H9 (cell line): ENCODE data around the gene PNPLA6. TPM values are rescaled to one million over a fixed set of nuclear protein-coding genes. Genes with fewer than 3 reads are reported as not detected.
A peak's percentile ranks its signal among the peaks of the same experiment; 100 is the strongest.

Experiments
- DNase-seq: peaks from one replicate; pipeline ENCODE4 v3.0.0-alpha.2; 2017
- H2AFZ ChIP-seq: one replicate; pipeline ENCODE4 v1.6.1; 2013; ENCODE audit warnings: mild to moderate bottlenecking, low read length, control low read depth, moderate library complexity
- H2AK5ac ChIP-seq: 2 replicates; pipeline ENCODE4 v1.6.1; 2013; ENCODE audit warnings: low read length, control low read depth, mixed read lengths; ENCODE audit not compliant: insufficient read length
- H2BK120ac ChIP-seq: one replicate; pipeline ENCODE4 v1.6.1; 2013; ENCODE audit warnings: low read depth, mild to moderate bottlenecking, low read length, control low read depth, inconsistent platforms; ENCODE audit not compliant: poor library complexity, severe bottlenecking
- H2BK12ac ChIP-seq: 2 replicates; pipeline ENCODE4 v1.6.1; 2013; ENCODE audit warnings: low read length, control low read depth, mixed read lengths, low read depth; ENCODE audit not compliant: insufficient read length
- H2BK15ac ChIP-seq: 2 replicates; pipeline ENCODE4 v1.6.1; 2013; ENCODE audit warnings: low read depth, low read length, control low read depth
- H2BK20ac ChIP-seq: one replicate; pipeline ENCODE4 v1.6.1; 2013; ENCODE audit warnings: low read depth, mild to moderate bottlenecking, low read length, control low read depth, inconsistent platforms; ENCODE audit not compliant: poor library complexity, severe bottlenecking
- H2BK5ac ChIP-seq: 2 replicates; pipeline ENCODE4 v1.6.1; 2013; ENCODE audit warnings: low read length, control low read depth, mixed read lengths; ENCODE audit not compliant: insufficient read length
- H3K14ac ChIP-seq: 2 replicates; pipeline ENCODE4 v1.6.1; 2013; ENCODE audit warnings: low read length, control low read depth; ENCODE audit not compliant: insufficient read depth
- H3K18ac ChIP-seq: 2 replicates; pipeline ENCODE4 v1.6.1; 2013; ENCODE audit warnings: low read depth, mild to moderate bottlenecking, mixed read lengths, low read length, control low read depth; ENCODE audit not compliant: insufficient read length
- H3K23ac ChIP-seq: 2 replicates; pipeline ENCODE4 v1.6.1; 2013; ENCODE audit warnings: low read length, control low read depth, mixed read lengths, low read depth; ENCODE audit not compliant: insufficient read length
- H3K23me2 ChIP-seq: 2 replicates; pipeline ENCODE4 v1.6.1; 2013; ENCODE audit warnings: low read depth, mild to moderate bottlenecking, mixed read lengths, low read length, control low read depth; ENCODE audit not compliant: insufficient read length, poor library complexity, severe bottlenecking
- H3K27ac ChIP-seq: 2 replicates; pipeline ENCODE4 v1.5.1; 2013; ENCODE audit warnings: low read length, control low read depth, mixed read lengths, low read depth; ENCODE audit not compliant: insufficient read length
- H3K27me3 ChIP-seq: 2 replicates; pipeline ENCODE4 v1.6.1; 2013; ENCODE audit warnings: low read length, control low read depth, inconsistent platforms; ENCODE audit not compliant: insufficient read depth
- H3K4ac ChIP-seq: 2 replicates; pipeline ENCODE4 v1.6.1; 2013; ENCODE audit warnings: low read depth, mild to moderate bottlenecking, control low read depth, inconsistent platforms, low read length, moderate library complexity
- H3K4me1 ChIP-seq: 2 replicates; pipeline ENCODE4 v1.6.1; 2013; ENCODE audit warnings: low read length, control low read depth, inconsistent platforms; ENCODE audit not compliant: insufficient read depth
- H3K4me2 ChIP-seq: 2 replicates; pipeline ENCODE4 v1.6.1; 2013; ENCODE audit warnings: low read length, control low read depth, mixed read lengths; ENCODE audit not compliant: insufficient read length, insufficient read depth
- H3K56ac ChIP-seq: 2 replicates; pipeline ENCODE4 v1.6.1; 2013; ENCODE audit warnings: low read depth, mild to moderate bottlenecking, mixed read lengths, low read length, control low read depth; ENCODE audit not compliant: insufficient read length
- H3K79me1 ChIP-seq: 2 replicates; pipeline ENCODE4 v1.6.1; 2013; ENCODE audit warnings: low read depth, mild to moderate bottlenecking, moderate library complexity, low read length, control low read depth, inconsistent platforms; ENCODE audit not compliant: insufficient read depth, poor library complexity, severe bottlenecking
- H3K79me2 ChIP-seq: 2 replicates; pipeline ENCODE4 v1.6.1; 2013; ENCODE audit warnings: low read length, control low read depth, inconsistent platforms; ENCODE audit not compliant: insufficient read depth
- H3K9ac ChIP-seq: 2 replicates; pipeline ENCODE4 v1.6.1; 2013; ENCODE audit warnings: low read length, control low read depth, mixed read lengths; ENCODE audit not compliant: insufficient read length; ENCODE audit errors: extremely low read depth
- H3K9me3 ChIP-seq: one replicate; pipeline ENCODE4 v1.6.1; 2013; ENCODE audit warnings: low read depth, low read length, inconsistent platforms; ENCODE audit not compliant: control insufficient read depth
- H3T11ph ChIP-seq: one replicate; pipeline ENCODE4 v1.6.1; 2013; ENCODE audit warnings: mild to moderate bottlenecking, low read length, control low read depth, inconsistent platforms
- H4K20me1 ChIP-seq: one replicate; pipeline ENCODE4 v1.6.1; 2013; ENCODE audit not compliant: control insufficient read depth, insufficient read length, insufficient read depth
- H4K5ac ChIP-seq: 2 replicates; pipeline ENCODE4 v1.6.1; 2013; ENCODE audit warnings: low read depth, mild to moderate bottlenecking, mixed read lengths, low read length, control low read depth; ENCODE audit not compliant: insufficient read length
- H4K8ac ChIP-seq: replicated peaks from 2 replicates; pipeline ENCODE4 v1.6.1; 2013; ENCODE audit warnings: low read length, control low read depth, mixed read lengths, low read depth; ENCODE audit not compliant: insufficient read length
- H4K91ac ChIP-seq: 2 replicates; pipeline ENCODE4 v1.6.1; 2013; ENCODE audit warnings: low read depth, mild to moderate bottlenecking, moderate library complexity, mixed read lengths, low read length, control low read depth; ENCODE audit not compliant: insufficient read length
- H3K27ac Mint-ChIP-seq, 3 experiments: 2 replicates in 2 of 3; 3 replicates in 1 of 3; pipeline ENCODE4 v1.8.0; 2020 to 2021; ENCODE audit warnings: mixed read lengths in 3 of 3, mild to moderate bottlenecking in 1 of 3, moderate library complexity in 1 of 3
- H3K27me3 Mint-ChIP-seq: 2 replicates; pipeline ENCODE4 v1.8.0; 2021; ENCODE audit warnings: low read depth, mild to moderate bottlenecking, moderate library complexity, mixed read lengths
- H3K36me3 Mint-ChIP-seq, 3 experiments: 2 replicates in 2 of 3; 3 replicates in 1 of 3; pipeline ENCODE4 v1.8.0; 2020 to 2021; ENCODE audit warnings: low read depth in 3 of 3, mixed read lengths in 3 of 3; ENCODE audit not compliant: insufficient read depth in 1 of 3
- H3K4me1 Mint-ChIP-seq, 2 experiments: 2 replicates each; pipeline ENCODE4 v1.8.0; 2020; ENCODE audit warnings: mixed read lengths in 2 of 2
- H3K4me3 Mint-ChIP-seq, 2 experiments: 2 replicates in 1 of 2; 3 replicates in 1 of 2; pipeline ENCODE4 v1.8.0; 2020 to 2021; ENCODE audit warnings: mild to moderate bottlenecking in 2 of 2, mixed read lengths in 2 of 2, moderate library complexity in 1 of 2
- H3K9me3 Mint-ChIP-seq, 2 experiments: 2 replicates in 1 of 2; 3 replicates in 1 of 2; pipeline ENCODE4 v1.8.0; 2020; ENCODE audit warnings: mild to moderate bottlenecking in 2 of 2, mixed read lengths in 2 of 2, moderate library complexity in 1 of 2
- CTCF ChIP-seq: fragments of 200-600 bp; sonication (generic); conservative IDR thresholded peaks from 3 replicates; pipeline ENCODE4 v1.8.0; 2021; ENCODE audit warnings: antibody characterized with exemption, mild to moderate bottlenecking
- WGBS: extraction: QIAGEN DNeasy Blood & Tissue Kit; methylation state at CpG from one replicate; pipeline ENCODE4 v1.1.7; 2013; ENCODE audit warnings: missing lambda C conversion rate, low lambda C conversion rate, mixed read lengths; ENCODE audit not compliant: insufficient read length; ENCODE audit errors: extremely low coverage; 5-methylcytosine and 5-hydroxymethylcytosine counted together
- total RNA-seq: library from RNA; stranded (reverse); gene quantifications from 2 replicates; pipeline ENCODE4 v1.2.1, GENCODE V29; 2021

PNPLA6 gene
- total RNA-seq, 1 experiment from 2014 or later, result 130 TPM

- H3K18ac ChIP-seq, result no peak overlapping the region
- no peak overlapping the region for H3T11ph ChIP-seq
- no peak overlapping the region for H4K91ac ChIP-seq
- H4K20me1 ChIP-seq, result no peaks in the 10 kb centered on the region
- H3K4me1 ChIP-seq, result peaks cover 4% of the 10 kb centered on the region; the same call in 1 of the 2 replicates
- Mint-ChIP-seq H3K9me3 (no peaks in the 10 kb centered on the region), H3K4me3 (peak overlapping the region; percentile 58 to 79), H3K4me1 (peaks cover 12 to 15% of the 10 kb centered on the region in 2 experiments), H3K27me3 (no peaks in the 10 kb centered on the region; the same call in 1 of the 2 replicates), H3K27ac (peak overlapping the region; percentile 7 to 45 (median 17); a peak in 5 of 7 replicates), H3K36me3 (peaks cover 3 to 30% (median 20%) of the 10 kb centered on the region in 3 experiments; a peak in 5 of 7 replicates)
- DNase-seq, result no peak
- no peak overlapping the region for H2AFZ ChIP-seq
- H4K8ac ChIP-seq, result no peak overlapping the region
- H3K14ac ChIP-seq, result no peak overlapping the region
- no peak overlapping the region for H3K4ac ChIP-seq
- WGBS, result no CpG with 5 or more reads among the region's 10 CpGs
- no peak overlapping the region for H2BK20ac ChIP-seq
- no peak overlapping the region for H3K27ac ChIP-seq
- TF ChIP-seq CTCF, result no peak
- H3K4me2 ChIP-seq, result peak overlapping the region; percentile 79
- no peak overlapping the region for H2AK5ac ChIP-seq
- H3K23ac ChIP-seq, result no peak overlapping the region
- no peaks in the 10 kb centered on the region for H3K27me3 ChIP-seq
- no peaks in the 10 kb centered on the region for H3K79me2 ChIP-seq
- no peak overlapping the region for H3K9ac ChIP-seq
- no peak overlapping the region for H4K5ac ChIP-seq
- no peak overlapping the region for H3K56ac ChIP-seq
- no peak overlapping the region for H2BK5ac ChIP-seq
- no peak overlapping the region for H2BK15ac ChIP-seq
- no peaks in the 10 kb centered on the region for H3K79me1 ChIP-seq
- no peak overlapping the region for H2BK120ac ChIP-seq
- peaks cover 19% of the 10 kb centered on the region for H3K23me2 ChIP-seq
- no peaks in the 10 kb centered on the region for H3K9me3 ChIP-seq
- H2BK12ac ChIP-seq, result no peak overlapping the region
Observed at GRCh38 chr19:7521551-7522071, 13.9 kb upstream of the PNPLA6 start.
